Measurements from ENCODE around the gene UBE2O.
A peak's percentile ranks its signal among the peaks of the same experiment; 100 is the strongest.

UBE2O gene

GRCh38 chr17:76452660-76453430 lies at the start of gene UBE2O:
Gene UBE2O, minus strand, starts transcription at chr17:76453152. Its CDS starts 11 bp downstream, at chr17:76453141.
- peak; percentile 18 for TF ChIP-seq CTCF (conservative IDR thresholded peaks at IDR 0.05; ENCODE audit: control insufficient read depth, insufficient read depth, low read depth, low read length)
- DNase-seq (ENCODE audit: low read depth): peak; percentile 74
- peak within 1 kb of the TSS; percentile 73 for H3K4me3 ChIP-seq (ENCODE audit: control insufficient read depth, low read depth, low read length)

- TF ChIP-seq CTCF (conservative IDR thresholded peaks at IDR 0.05; ENCODE audit: control insufficient read depth, insufficient read depth, low read depth, low read length): no peak
- H3K4me3 ChIP-seq (ENCODE audit: control insufficient read depth, low read depth, low read length): peak overlapping the region; percentile 52
- no peak for DNase-seq (ENCODE audit: low read depth)
Observed at GRCh38 chr17:76501827-76502307, 48.9 kb upstream of the UBE2O start.

- H3K4me3 ChIP-seq (ENCODE audit: control insufficient read depth, low read depth, low read length): peak within 1 kb of the TSS; percentile 52
- TF ChIP-seq CTCF (conservative IDR thresholded peaks at IDR 0.05; ENCODE audit: control insufficient read depth, insufficient read depth, low read depth, low read length): no peak
- DNase-seq (ENCODE audit: low read depth): peak; percentile 62
Observed at GRCh38 chr17:76501018-76501826, 48.3 kb upstream of the UBE2O start, which contains the start of gene RHBDF2. Gene RHBDF2, minus strand, starts transcription at chr17:76501423. Its CDS starts 19,899 bp downstream, at chr17:76481524.

GRCh38 chr17:76500747-76501017 lies 47.7 kb upstream of the UBE2O start:
- TF ChIP-seq CTCF (conservative IDR thresholded peaks at IDR 0.05; ENCODE audit: control insufficient read depth, insufficient read depth, low read depth, low read length): no peak
- H3K4me3 ChIP-seq (ENCODE audit: control insufficient read depth, low read depth, low read length): peak overlapping the region; percentile 52
- DNase-seq (ENCODE audit: low read depth): no peak

- H3K4me3 ChIP-seq (ENCODE audit: control insufficient read depth, low read depth, low read length): peak overlapping the region; percentile 52
- DNase-seq (ENCODE audit: low read depth): no peak
- TF ChIP-seq CTCF (conservative IDR thresholded peaks at IDR 0.05; ENCODE audit: control insufficient read depth, insufficient read depth, low read depth, low read length): no peak
Observed at GRCh38 chr17:76500074-76500746, 47.3 kb upstream of the UBE2O start.

- H3K4me3 ChIP-seq (ENCODE audit: control insufficient read depth, low read depth, low read length): no peak overlapping the region
- no peak for DNase-seq (ENCODE audit: low read depth)
- no peak for TF ChIP-seq CTCF (conservative IDR thresholded peaks at IDR 0.05; ENCODE audit: control insufficient read depth, insufficient read depth, low read depth, low read length)
Observed at GRCh38 chr17:76499267-76499667, 46.3 kb upstream of the UBE2O start.

All from fibroblast of mammary gland (primary cell).